ENCODE results near the gene SCAMP3. TPM values are rescaled to one million over a fixed set of nuclear protein-coding genes. Genes with fewer than 3 reads are reported as not detected.

Gene SCAMP3
- total and polyA plus RNA-seq, 2 experiments from 2014 or later, result 50.5 to 52.5 TPM

GRCh38 chr1:155295183-155295941 is 33.2 kb upstream of the SCAMP3 start (continued):
- TF ChIP-seq, protein P1, sequence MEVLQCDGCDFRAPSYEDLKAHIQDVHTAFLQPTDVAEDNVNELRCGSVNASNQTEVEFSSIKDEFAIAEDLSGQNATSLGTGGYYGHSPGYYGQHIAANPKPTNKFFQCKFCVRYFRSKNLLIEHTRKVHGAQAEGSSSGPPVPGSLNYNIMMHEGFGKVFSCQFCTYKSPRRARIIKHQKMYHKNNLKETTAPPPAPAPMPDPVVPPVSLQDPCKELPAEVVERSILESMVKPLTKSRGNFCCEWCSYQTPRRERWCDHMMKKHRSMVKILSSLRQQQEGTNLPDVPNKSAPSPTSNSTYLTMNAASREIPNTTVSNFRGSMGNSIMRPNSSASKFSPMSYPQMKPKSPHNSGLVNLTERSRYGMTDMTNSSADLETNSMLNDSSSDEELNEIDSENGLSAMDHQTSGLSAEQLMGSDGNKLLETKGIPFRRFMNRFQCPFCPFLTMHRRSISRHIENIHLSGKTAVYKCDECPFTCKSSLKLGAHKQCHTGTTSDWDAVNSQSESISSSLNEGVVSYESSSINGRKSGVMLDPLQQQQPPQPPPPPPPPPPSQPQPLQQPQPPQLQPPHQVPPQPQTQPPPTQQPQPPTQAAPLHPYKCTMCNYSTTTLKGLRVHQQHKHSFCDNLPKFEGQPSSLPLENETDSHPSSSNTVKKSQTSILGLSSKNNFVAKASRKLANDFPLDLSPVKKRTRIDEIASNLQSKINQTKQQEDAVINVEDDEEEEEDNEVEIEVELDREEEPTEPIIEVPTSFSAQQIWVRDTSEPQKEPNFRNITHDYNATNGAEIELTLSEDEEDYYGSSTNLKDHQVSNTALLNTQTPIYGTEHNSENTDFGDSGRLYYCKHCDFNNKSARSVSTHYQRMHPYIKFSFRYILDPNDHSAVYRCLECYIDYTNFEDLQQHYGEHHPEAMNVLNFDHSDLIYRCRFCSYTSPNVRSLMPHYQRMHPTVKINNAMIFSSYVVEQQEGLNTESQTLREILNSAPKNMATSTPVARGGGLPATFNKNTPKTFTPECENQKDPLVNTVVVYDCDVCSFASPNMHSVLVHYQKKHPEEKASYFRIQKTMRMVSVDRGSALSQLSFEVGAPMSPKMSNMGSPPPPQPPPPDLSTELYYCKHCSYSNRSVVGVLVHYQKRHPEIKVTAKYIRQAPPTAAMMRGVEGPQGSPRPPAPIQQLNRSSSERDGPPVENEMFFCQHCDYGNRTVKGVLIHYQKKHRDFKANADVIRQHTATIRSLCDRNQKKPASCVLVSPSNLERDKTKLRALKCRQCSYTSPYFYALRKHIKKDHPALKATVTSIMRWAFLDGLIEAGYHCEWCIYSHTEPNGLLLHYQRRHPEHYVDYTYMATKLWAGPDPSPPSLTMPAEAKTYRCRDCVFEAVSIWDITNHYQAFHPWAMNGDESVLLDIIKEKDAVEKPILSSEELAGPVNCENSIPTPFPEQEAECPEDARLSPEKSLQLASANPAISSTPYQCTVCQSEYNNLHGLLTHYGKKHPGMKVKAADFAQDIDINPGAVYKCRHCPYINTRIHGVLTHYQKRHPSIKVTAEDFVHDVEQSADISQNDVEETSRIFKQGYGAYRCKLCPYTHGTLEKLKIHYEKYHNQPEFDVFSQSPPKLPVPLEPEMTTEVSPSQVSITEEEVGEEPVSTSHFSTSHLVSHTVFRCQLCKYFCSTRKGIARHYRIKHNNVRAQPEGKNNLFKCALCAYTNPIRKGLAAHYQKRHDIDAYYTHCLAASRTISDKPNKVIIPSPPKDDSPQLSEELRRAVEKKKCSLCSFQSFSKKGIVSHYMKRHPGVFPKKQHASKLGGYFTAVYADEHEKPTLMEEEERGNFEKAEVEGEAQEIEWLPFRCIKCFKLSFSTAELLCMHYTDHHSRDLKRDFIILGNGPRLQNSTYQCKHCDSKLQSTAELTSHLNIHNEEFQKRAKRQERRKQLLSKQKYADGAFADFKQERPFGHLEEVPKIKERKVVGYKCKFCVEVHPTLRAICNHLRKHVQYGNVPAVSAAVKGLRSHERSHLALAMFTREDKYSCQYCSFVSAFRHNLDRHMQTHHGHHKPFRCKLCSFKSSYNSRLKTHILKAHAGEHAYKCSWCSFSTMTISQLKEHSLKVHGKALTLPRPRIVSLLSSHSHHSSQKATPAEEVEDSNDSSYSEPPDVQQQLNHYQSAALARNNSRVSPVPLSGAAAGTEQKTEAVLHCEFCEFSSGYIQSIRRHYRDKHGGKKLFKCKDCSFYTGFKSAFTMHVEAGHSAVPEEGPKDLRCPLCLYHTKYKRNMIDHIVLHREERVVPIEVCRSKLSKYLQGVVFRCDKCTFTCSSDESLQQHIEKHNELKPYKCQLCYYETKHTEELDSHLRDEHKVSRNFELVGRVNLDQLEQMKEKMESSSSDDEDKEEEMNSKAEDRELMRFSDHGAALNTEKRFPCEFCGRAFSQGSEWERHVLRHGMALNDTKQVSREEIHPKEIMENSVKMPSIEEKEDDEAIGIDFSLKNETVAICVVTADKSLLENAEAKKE (CRISPR knock-in tag; IDR thresholded peaks at IDR 0.05), result no peak
- TF ChIP-seq, protein P2, sequence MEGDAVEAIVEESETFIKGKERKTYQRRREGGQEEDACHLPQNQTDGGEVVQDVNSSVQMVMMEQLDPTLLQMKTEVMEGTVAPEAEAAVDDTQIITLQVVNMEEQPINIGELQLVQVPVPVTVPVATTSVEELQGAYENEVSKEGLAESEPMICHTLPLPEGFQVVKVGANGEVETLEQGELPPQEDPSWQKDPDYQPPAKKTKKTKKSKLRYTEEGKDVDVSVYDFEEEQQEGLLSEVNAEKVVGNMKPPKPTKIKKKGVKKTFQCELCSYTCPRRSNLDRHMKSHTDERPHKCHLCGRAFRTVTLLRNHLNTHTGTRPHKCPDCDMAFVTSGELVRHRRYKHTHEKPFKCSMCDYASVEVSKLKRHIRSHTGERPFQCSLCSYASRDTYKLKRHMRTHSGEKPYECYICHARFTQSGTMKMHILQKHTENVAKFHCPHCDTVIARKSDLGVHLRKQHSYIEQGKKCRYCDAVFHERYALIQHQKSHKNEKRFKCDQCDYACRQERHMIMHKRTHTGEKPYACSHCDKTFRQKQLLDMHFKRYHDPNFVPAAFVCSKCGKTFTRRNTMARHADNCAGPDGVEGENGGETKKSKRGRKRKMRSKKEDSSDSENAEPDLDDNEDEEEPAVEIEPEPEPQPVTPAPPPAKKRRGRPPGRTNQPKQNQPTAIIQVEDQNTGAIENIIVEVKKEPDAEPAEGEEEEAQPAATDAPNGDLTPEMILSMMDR (conservative IDR thresholded peaks at IDR 0.05; ENCODE audit: low read depth in 2 of 2), result no peak
- TF ChIP-seq STAT1 (IDR thresholded peaks at IDR 0.05; ENCODE audit: unreplicated experiment), result no peak
- TF ChIP-seq ZNF331 (CRISPR knock-in tag; IDR thresholded peaks at IDR 0.05; ENCODE audit: low read depth), result no peak

DNA sequence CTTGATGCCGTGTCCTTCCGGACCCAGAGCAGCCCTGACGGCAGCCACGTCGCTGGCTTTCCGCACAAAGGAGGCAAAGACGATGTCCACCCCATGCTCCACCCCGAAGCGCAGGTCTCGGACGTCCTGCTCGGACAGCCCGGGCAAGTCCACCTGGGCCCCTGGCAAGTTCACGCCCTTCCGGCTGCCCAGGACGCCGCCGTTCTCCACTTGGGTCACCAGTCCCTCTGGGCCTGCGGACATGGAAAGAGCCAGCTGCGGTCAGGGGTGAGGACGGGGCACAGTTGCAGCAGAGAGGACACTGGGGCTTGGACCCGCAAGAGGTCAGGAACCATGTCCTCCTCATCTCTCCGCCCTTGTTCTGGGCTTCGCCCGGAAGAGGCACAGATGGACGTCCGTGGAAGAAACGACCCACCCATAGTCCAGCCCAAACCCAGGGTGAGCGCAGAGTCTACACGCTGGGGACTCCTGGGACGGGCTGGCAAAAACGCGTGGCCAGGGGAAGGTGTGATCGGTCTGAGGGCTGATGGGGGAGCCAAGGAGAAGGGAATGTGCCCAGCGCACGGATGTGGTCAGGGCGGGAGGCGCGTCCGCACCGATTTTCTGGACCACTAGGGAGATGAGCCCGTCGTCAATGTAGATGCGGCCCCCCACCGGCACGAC is 32.5 kb upstream of the SCAMP3 start:
- no peaks in the 10 kb centered on the region; the same call in 2 of the 3 replicates for H3K36me3 Mint-ChIP-seq (ENCODE audit: low read depth)
- peaks cover 33% of the 10 kb centered on the region for H3K27me3 Mint-ChIP-seq (ENCODE audit: insufficient read depth, low read depth, poor library complexity)
- Histone ChIP-seq H3K79me2 (replicated peaks; ENCODE audit: insufficient read depth) (no peaks in the 10 kb centered on the region), H3K4me3 (peak overlapping the region; percentile 97), H3K36me3 (ENCODE audit: insufficient read depth) (no peaks in the 10 kb centered on the region), H2AFZ (peak overlapping the region; percentile 98), H3K4me1 (ENCODE audit: insufficient read depth) (peaks cover 17% of the 10 kb centered on the region), H3K4me2 (peak overlapping the region; percentile 98), H3K27ac (ENCODE audit: low read depth) (no peak overlapping the region), H4K20me1 (replicated peaks; ENCODE audit: insufficient read depth) (no peaks in the 10 kb centered on the region), H3F3A (replicated peaks; ENCODE audit: low read depth) (0 out of 2 replicates have a peak, but pooled peaks cover 11% of the 10 kb centered on the region), H3K9me2 (ENCODE audit: insufficient read depth) (no peaks in the 10 kb centered on the region), H3K27me3 (ENCODE audit: insufficient read depth) (peaks cover 33% of the 10 kb centered on the region)
- H3K9me3 Mint-ChIP-seq, result no peaks in the 10 kb centered on the region
- DNase-seq (ENCODE audit: low spot score) (peak; percentile 66), ATAC-seq (peak; percentile 65)
- peak overlapping the region; percentile 92 for H3K4me3 Mint-ChIP-seq
- peaks cover 29% of the 10 kb centered on the region for H3K4me1 Mint-ChIP-seq
- no peak overlapping the region for H3K27ac Mint-ChIP-seq
- TF ChIP-seq EZH2 (IDR thresholded peaks at IDR 0.05; ENCODE audit: low read depth, unreplicated experiment) (peak; percentile 44), JUNB (IDR thresholded peaks at IDR 0.05; ENCODE audit: unreplicated experiment) (no peak)
